NCI-H2227 (cell line): ENCODE measurements around the gene TENM4.
"Not testable (repeated sequence)": the region's sequence is repeated elsewhere in the genome, so short reads cannot be mapped to it uniquely, and the experiment has no call there.

Experiments
- DNase-seq: peaks from one replicate; lab custom pipeline; 2025; ENCODE audit not compliant: unreplicated experiment; lab: John Stamatoyannopoulos, UW

The TENM4 gene

DNA sequence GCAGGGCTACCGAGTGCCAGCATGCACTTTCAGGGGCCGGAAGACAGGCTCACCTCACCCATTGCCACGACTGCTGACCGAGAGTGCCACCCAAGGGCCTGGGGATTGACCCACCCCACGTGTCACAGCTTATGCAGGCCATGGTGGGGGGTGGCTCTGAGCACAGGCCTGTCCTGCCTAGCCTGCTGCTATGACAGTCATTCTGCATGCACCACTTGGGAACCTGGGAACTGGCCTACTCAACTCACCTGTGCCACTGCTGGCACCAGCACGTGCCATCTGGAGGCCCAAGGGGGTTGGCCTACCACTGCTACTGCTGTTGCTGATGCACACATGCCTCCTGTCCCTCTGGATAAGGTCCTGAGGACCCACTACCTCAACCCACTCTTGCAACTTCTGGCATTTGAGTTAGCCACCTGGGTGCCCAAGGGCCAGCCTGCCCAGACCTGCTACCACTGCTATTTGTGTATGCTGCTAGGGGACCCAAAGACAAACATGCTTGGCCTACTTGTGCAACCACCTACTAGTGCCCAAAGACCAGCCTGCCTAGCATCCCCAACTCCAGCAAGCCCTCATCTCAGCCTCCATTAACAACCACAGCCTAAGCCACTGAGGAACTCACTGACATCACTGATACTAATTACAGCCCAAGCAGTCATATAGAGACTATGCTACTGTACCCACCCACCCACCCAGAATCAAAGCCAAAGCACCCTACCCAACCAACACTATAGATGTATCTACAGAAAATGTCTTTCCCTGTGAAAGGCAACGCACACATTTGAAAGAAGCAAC, 807.1 kb downstream of the TENM4 start:
- no peak for DNase-seq

- DNase-seq = no peak
Measured at GRCh38 chr11:78630561-78631303, 810.1 kb downstream of the TENM4 start.

GRCh38 chr11:78630155-78630554, 810.7 kb downstream of the TENM4 start:
- no peak for DNase-seq

DNA sequence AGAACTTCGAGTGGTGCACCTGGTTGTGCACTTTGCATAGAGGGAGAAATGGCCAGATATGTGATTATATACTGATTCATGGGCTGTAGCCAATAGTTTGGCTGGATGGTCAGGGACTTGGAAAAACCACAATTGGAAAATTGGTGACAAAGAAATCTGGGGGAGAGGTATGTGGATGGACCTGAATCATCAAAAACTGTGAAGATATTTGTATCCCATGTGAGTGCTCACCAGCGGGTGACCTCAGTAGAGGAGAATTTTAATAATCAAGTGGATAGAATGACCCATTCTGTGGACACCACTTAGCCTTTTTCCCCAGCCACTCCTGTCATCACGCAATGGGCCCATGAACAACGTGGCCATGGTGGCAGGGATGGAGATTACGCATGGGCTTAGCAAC, 818.2 kb downstream of the TENM4 start:
- DNase-seq = no peak

DNA sequence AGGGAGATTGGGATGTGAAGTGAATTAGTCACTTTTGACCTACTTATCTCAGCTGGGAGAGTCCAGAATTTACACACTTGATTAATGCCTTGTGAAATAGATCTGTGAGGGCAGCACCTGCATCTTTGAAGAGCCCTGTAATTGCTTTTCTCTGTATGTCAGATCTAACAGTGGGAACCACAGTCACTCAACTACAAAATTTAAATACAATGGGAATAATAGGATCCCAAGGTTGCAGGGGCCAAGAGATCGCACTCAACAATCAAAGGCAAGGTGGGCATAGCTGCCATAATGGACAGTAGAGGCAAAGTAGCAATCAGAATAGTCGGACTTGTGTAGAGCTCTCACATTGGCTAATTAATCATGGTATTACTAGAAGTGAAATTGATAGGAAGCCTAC, 820.7 kb downstream of the TENM4 start:
- DNase-seq = no peak

GRCh38 chr11:78615724-78616123, 825.1 kb downstream of the TENM4 start:
- no peak for DNase-seq

- DNase-seq = no peak
Measured at GRCh38 chr11:78613378-78613813, 827.4 kb downstream of the TENM4 start.

GRCh38 chr11:78612721-78613377, 828.0 kb downstream of the TENM4 start:
- DNase-seq = no peak

GRCh38 chr11:78609321-78609720, 831.5 kb downstream of the TENM4 start:
- DNase-seq = not testable (repeated sequence)

DNA sequence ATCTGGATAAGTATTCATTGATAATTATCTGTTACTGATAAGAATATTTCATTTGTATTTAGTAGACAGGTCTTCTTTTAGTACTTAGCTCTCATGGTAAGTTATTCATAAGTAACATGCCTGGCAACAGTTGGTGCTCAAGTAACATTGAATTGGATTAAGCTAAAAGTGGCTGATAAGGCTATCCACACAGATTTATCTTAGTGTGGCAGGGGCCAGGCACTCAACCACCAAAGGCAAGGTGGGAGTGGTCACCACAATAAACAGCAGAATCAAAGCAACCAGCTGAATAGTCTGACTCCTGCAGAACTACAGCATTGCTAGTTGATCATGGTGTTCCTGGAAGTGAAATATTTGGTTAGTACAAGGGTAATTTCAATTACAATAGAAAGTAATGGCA, 833.1 kb downstream of the TENM4 start:
- DNase-seq = no peak

- DNase-seq = no peak
Measured at GRCh38 chr11:78606667-78607066, 834.2 kb downstream of the TENM4 start.

DNA sequence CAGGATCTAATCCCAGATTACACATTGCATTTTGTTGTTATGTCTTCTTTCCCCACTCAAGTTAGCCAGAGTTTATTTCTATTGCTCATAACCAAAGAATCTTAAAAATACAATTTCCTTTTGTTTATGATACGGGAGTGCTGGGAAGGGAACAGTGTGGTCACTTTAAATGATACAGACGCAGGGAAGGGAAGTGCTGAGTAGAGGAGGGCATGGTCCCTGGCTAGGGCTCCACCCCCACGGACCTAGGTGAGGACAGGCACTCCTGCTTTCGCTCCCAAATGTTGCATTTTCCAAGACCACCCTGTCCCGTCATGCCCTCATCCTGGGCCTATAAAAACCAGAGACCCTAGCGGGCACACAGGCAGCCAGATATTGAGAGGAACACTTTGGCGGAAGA, 835.5 kb downstream of the TENM4 start:
- DNase-seq = no peak

- no peak for DNase-seq
Measured at GRCh38 chr11:78603792-78604191, 837.0 kb downstream of the TENM4 start.
